SK-N-SH treated with all-trans-retinoic acid at 6 μM for 48 hours (cell line): ENCODE results near the gene COL24A1.

Source experiments
- ARNTL ChIP-seq: fragments of 450-650 bp; formaldehyde crosslinking; IDR thresholded peaks from 2 replicates; pipeline ENCODE4 v1.5.0; 2020; ENCODE audit warnings: low read depth, mild to moderate bottlenecking, moderate library complexity, borderline replicate concordance
- CREB5 ChIP-seq: fragments of 250-450 bp; sonication (Bioruptor Pico); IDR thresholded peaks from 2 replicates; pipeline ENCODE4 v1.5.1; 2020; ENCODE audit warnings: low read depth, mild to moderate bottlenecking, moderate library complexity
- PATZ1 ChIP-seq: fragments of 250-450 bp; sonication (Bioruptor Pico); IDR thresholded peaks from 2 replicates; pipeline ENCODE4 v1.8.0; 2020; ENCODE audit warnings: mild to moderate bottlenecking, moderate library complexity, borderline replicate concordance
- TOX ChIP-seq: fragments of 250-450 bp; sonication (Bioruptor Pico); IDR thresholded peaks from 2 replicates; pipeline ENCODE4 v1.8.0; 2021; ENCODE audit warnings: mild to moderate bottlenecking, moderate library complexity, borderline replicate concordance
- ZC3H10 ChIP-seq: fragments of 250-450 bp; sonication (Bioruptor Pico); IDR thresholded peaks from 2 replicates; pipeline ENCODE4 v1.5.1; 2021; ENCODE audit warnings: mild to moderate bottlenecking, moderate library complexity
- ZFP30 ChIP-seq: fragments of 450-650 bp; formaldehyde crosslinking; IDR thresholded peaks from 2 replicates; pipeline ENCODE4 v1.5.0; 2022; ENCODE audit warnings: mild to moderate bottlenecking, moderate library complexity
- ZNF565 ChIP-seq: fragments of 450-650 bp; formaldehyde crosslinking; conservative IDR thresholded peaks from 2 replicates; pipeline ENCODE4 v1.5.0; 2020; ENCODE audit warnings: low read depth, mild to moderate bottlenecking, moderate library complexity
- ZNF8 ChIP-seq: fragments of 450-650 bp; formaldehyde crosslinking; IDR thresholded peaks from 2 replicates; pipeline ENCODE4 v1.5.0; 2020; ENCODE audit warnings: mild to moderate bottlenecking, moderate library complexity

- TF ChIP-seq ZNF8 (CRISPR knock-in tag) (no peak), PATZ1 (no peak), ZFP30 (CRISPR knock-in tag) (no peak), ZNF565 (CRISPR knock-in tag) (no peak), CREB5 (CRISPR knock-in tag) (no peak), ARNTL (no peak), ZC3H10 (CRISPR knock-in tag) (no peak), TOX (CRISPR knock-in tag) (no peak)
These were observed 399.7 kb downstream of the COL24A1 start for GRCh38 chr1:85756864-85757263.
